Measurements from ENCODE around the gene MYL3. TPM values are rescaled to one million over a fixed set of nuclear protein-coding genes. Genes with fewer than 3 reads are reported as not detected.

The MYL3 gene
- total and polyA plus RNA-seq, 4 donors: 1.8 to 14.3 (median 2.8) TPM

- DNase-seq (peak in 1 of 2 donors; percentile 81), ATAC-seq (ENCODE audit: low FRiP score) (peak; percentile 38)
- Histone ChIP-seq H3K4me3 (ENCODE audit: low read length in 2 of 2) (no peak overlapping the region), H3K36me3 (ENCODE audit: control insufficient read depth in 1 of 2, insufficient read depth in 2 of 2, low read length in 1 of 2) (no peaks in the 10 kb centered on the region), H3K27me3 (ENCODE audit: control insufficient read depth in 1 of 2, insufficient read depth in 2 of 2, low read length in 1 of 2) (no peaks in the 10 kb centered on the region), H3K9me3 (ENCODE audit: control insufficient read depth, low read length) (no peaks in the 10 kb centered on the region), H3K4me1 (ENCODE audit: control insufficient read depth in 1 of 2, insufficient read depth in 2 of 2, low read length in 2 of 2) (peaks cover 0 to 5% of the 10 kb centered on the region in 2 donors), H3K27ac (ENCODE audit: low read depth in 1 of 2, low read length in 2 of 2) (no peak overlapping the region)
- WGBS, 2 donors: 9 to 13% methylated on average over 18 of the region's 18 CpGs
- intact Hi-C loops (cut with DNase I): no loop called here
Measured at GRCh38 chr3:46874430-46874829, 11.2 kb upstream of the MYL3 start.

GRCh38 chr3:46873521-46873920 is 10.3 kb upstream of the MYL3 start:
- H3K36me3 ChIP-seq (ENCODE audit: control insufficient read depth in 1 of 2, insufficient read depth in 2 of 2, low read length in 1 of 2): no peaks in the 10 kb centered on the region
- H3K4me3 ChIP-seq (ENCODE audit: low read length in 2 of 2): no peak overlapping the region
- H3K27ac ChIP-seq (ENCODE audit: low read depth in 1 of 2, low read length in 2 of 2): peak overlapping the region in 1 of 2 donors; percentile 9
- H3K27me3 ChIP-seq (ENCODE audit: control insufficient read depth in 1 of 2, insufficient read depth in 2 of 2, low read length in 1 of 2): no peaks in the 10 kb centered on the region
- intact Hi-C loops (cut with DNase I): no loop called here
- WGBS, 2 donors: 72 to 80% methylated on average over 5 of the region's 5 CpGs
- DNase-seq (no peak), ATAC-seq (ENCODE audit: low FRiP score) (no peak)
- H3K4me1 ChIP-seq (ENCODE audit: control insufficient read depth in 1 of 2, insufficient read depth in 2 of 2, low read length in 2 of 2): peaks cover 0 to 5% of the 10 kb centered on the region in 2 donors
- H3K9me3 ChIP-seq (ENCODE audit: control insufficient read depth, low read length): no peaks in the 10 kb centered on the region

- H3K27me3 ChIP-seq (ENCODE audit: control insufficient read depth in 1 of 2, insufficient read depth in 2 of 2, low read length in 1 of 2): no peaks in the 10 kb centered on the region
- H3K4me3 ChIP-seq (ENCODE audit: low read length in 2 of 2): no peak overlapping the region
- WGBS, 2 donors: 6 to 12% methylated on average over 10 of the region's 10 CpGs
- DNase-seq (no peak), ATAC-seq (ENCODE audit: low FRiP score) (no peak)
- H3K4me1 ChIP-seq (ENCODE audit: control insufficient read depth in 1 of 2, insufficient read depth in 2 of 2, low read length in 2 of 2): peaks cover 0 to 5% of the 10 kb centered on the region in 2 donors
- H3K9me3 ChIP-seq (ENCODE audit: control insufficient read depth, low read length): no peaks in the 10 kb centered on the region
- H3K27ac ChIP-seq (ENCODE audit: low read depth in 1 of 2, low read length in 2 of 2): no peak overlapping the region
- H3K36me3 ChIP-seq (ENCODE audit: control insufficient read depth in 1 of 2, insufficient read depth in 2 of 2, low read length in 1 of 2): no peaks in the 10 kb centered on the region
- intact Hi-C loops (cut with DNase I): no loop called here
Measured at GRCh38 chr3:46871222-46871621, 8.0 kb upstream of the MYL3 start.

GRCh38 chr3:46870651-46871050 is 7.4 kb upstream of the MYL3 start:
- Histone ChIP-seq H3K36me3 (ENCODE audit: control insufficient read depth in 1 of 2, insufficient read depth in 2 of 2, low read length in 1 of 2) (no peaks in the 10 kb centered on the region), H3K4me1 (ENCODE audit: control insufficient read depth in 1 of 2, insufficient read depth in 2 of 2, low read length in 2 of 2) (peaks cover 0 to 5% of the 10 kb centered on the region in 2 donors), H3K9me3 (ENCODE audit: control insufficient read depth, low read length) (no peaks in the 10 kb centered on the region), H3K4me3 (ENCODE audit: low read length in 2 of 2) (no peak overlapping the region), H3K27ac (ENCODE audit: low read depth in 1 of 2, low read length in 2 of 2) (no peak overlapping the region), H3K27me3 (ENCODE audit: control insufficient read depth in 1 of 2, insufficient read depth in 2 of 2, low read length in 1 of 2) (no peaks in the 10 kb centered on the region)
- ATAC-seq (ENCODE audit: low FRiP score): no peak
- WGBS, 2 donors: 85 to 88% methylated on average over 5 of the region's 5 CpGs
- no peak for DNase-seq
- intact Hi-C loops (cut with DNase I): no loop called here

- no peak overlapping the region for H3K4me3 ChIP-seq (ENCODE audit: low read length in 2 of 2)
- H3K27me3 ChIP-seq (ENCODE audit: control insufficient read depth in 1 of 2, insufficient read depth in 2 of 2, low read length in 1 of 2): no peaks in the 10 kb centered on the region
- peaks cover 0 to 2% of the 10 kb centered on the region in 2 donors for H3K4me1 ChIP-seq (ENCODE audit: control insufficient read depth in 1 of 2, insufficient read depth in 2 of 2, low read length in 2 of 2)
- no peak overlapping the region for H3K27ac ChIP-seq (ENCODE audit: low read depth in 1 of 2, low read length in 2 of 2)
- intact Hi-C loops (cut with DNase I): loop anchor here (5.0 to 10.0 kb wide), 2 partner anchors 38 to 455 kb away; no protein-coding TSS in a partner anchor
- 83% methylated on average over 10 of the region's 10 CpGs for WGBS, 2 donors
- H3K9me3 ChIP-seq (ENCODE audit: control insufficient read depth, low read length): no peaks in the 10 kb centered on the region
- DNase-seq (no peak), ATAC-seq (ENCODE audit: low FRiP score) (no peak)
- H3K36me3 ChIP-seq (ENCODE audit: control insufficient read depth in 1 of 2, insufficient read depth in 2 of 2, low read length in 1 of 2): no peaks in the 10 kb centered on the region
Measured at GRCh38 chr3:46869440-46869839, 6.2 kb upstream of the MYL3 start.

- Histone ChIP-seq H3K27me3 (ENCODE audit: control insufficient read depth in 1 of 2, insufficient read depth in 2 of 2, low read length in 1 of 2) (no peaks in the 10 kb centered on the region), H3K27ac (ENCODE audit: low read depth in 1 of 2, low read length in 2 of 2) (no peak overlapping the region), H3K4me3 (ENCODE audit: low read length in 2 of 2) (no peak overlapping the region), H3K9me3 (ENCODE audit: control insufficient read depth, low read length) (no peaks in the 10 kb centered on the region), H3K36me3 (ENCODE audit: control insufficient read depth in 1 of 2, insufficient read depth in 2 of 2, low read length in 1 of 2) (no peaks in the 10 kb centered on the region), H3K4me1 (ENCODE audit: control insufficient read depth in 1 of 2, insufficient read depth in 2 of 2, low read length in 2 of 2) (peaks cover 0 to 2% of the 10 kb centered on the region in 2 donors)
- intact Hi-C loops (cut with DNase I): loop anchor here (5.0 to 10.0 kb wide), 2 partner anchors 38 to 456 kb away; no protein-coding TSS in a partner anchor
- DNase-seq (no peak), ATAC-seq (ENCODE audit: low FRiP score) (no peak)
- WGBS, 2 donors: 80 to 87% methylated on average over 7 of the region's 7 CpGs
Measured at GRCh38 chr3:46868948-46869347, 5.7 kb upstream of the MYL3 start.

GRCh38 chr3:46868287-46868686 is 5.0 kb upstream of the MYL3 start:
- no peak overlapping the region for H3K27ac ChIP-seq (ENCODE audit: low read depth in 1 of 2, low read length in 2 of 2)
- H3K4me1 ChIP-seq (ENCODE audit: control insufficient read depth in 1 of 2, insufficient read depth in 2 of 2, low read length in 2 of 2): peaks cover 0 to 2% of the 10 kb centered on the region in 2 donors
- 54 to 57% methylated on average over 8 of the region's 8 CpGs for WGBS, 2 donors
- H3K9me3 ChIP-seq (ENCODE audit: control insufficient read depth, low read length): no peaks in the 10 kb centered on the region
- ATAC-seq (ENCODE audit: low FRiP score): no peak
- DNase-seq: no peak
- no peak overlapping the region for H3K4me3 ChIP-seq (ENCODE audit: low read length in 2 of 2)
- intact Hi-C loops (cut with DNase I): loop anchor here (5.0 to 10.0 kb wide), 2 partner anchors 39 to 457 kb away; no protein-coding TSS in a partner anchor
- no peaks in the 10 kb centered on the region for H3K36me3 ChIP-seq (ENCODE audit: control insufficient read depth in 1 of 2, insufficient read depth in 2 of 2, low read length in 1 of 2)
- no peaks in the 10 kb centered on the region for H3K27me3 ChIP-seq (ENCODE audit: control insufficient read depth in 1 of 2, insufficient read depth in 2 of 2, low read length in 1 of 2)

GRCh38 chr3:46867550-46867898 is 4.3 kb upstream of the MYL3 start:
- Histone ChIP-seq H3K27ac (ENCODE audit: low read depth in 1 of 2, low read length in 2 of 2) (no peak overlapping the region), H3K4me1 (ENCODE audit: control insufficient read depth in 1 of 2, insufficient read depth in 2 of 2, low read length in 2 of 2) (peaks cover 0 to 2% of the 10 kb centered on the region in 2 donors), H3K27me3 (ENCODE audit: control insufficient read depth in 1 of 2, insufficient read depth in 2 of 2, low read length in 1 of 2) (no peaks in the 10 kb centered on the region), H3K4me3 (ENCODE audit: low read length in 2 of 2) (no peak overlapping the region), H3K9me3 (ENCODE audit: control insufficient read depth, low read length) (no peaks in the 10 kb centered on the region), H3K36me3 (ENCODE audit: control insufficient read depth in 1 of 2, insufficient read depth in 2 of 2, low read length in 1 of 2) (no peaks in the 10 kb centered on the region)
- DNase-seq (peak; percentile 89 to 94), ATAC-seq (ENCODE audit: low FRiP score) (peak; percentile 94)
- WGBS, 2 donors: 11 to 14% methylated on average over 15 of the region's 15 CpGs
- intact Hi-C loops (cut with DNase I): loop anchor here (2.0 to 10.0 kb wide), 4 partner anchors 25 to 457 kb away; no protein-coding TSS in a partner anchor

GRCh38 chr3:46866720-46867549 is 3.7 kb upstream of the MYL3 start:
- WGBS, 2 donors: 15 to 16% methylated on average over 15 of the region's 15 CpGs
- Histone ChIP-seq H3K36me3 (ENCODE audit: control insufficient read depth in 1 of 2, insufficient read depth in 2 of 2, low read length in 1 of 2) (no peaks in the 10 kb centered on the region), H3K27me3 (ENCODE audit: control insufficient read depth in 1 of 2, insufficient read depth in 2 of 2, low read length in 1 of 2) (no peaks in the 10 kb centered on the region), H3K27ac (ENCODE audit: low read depth in 1 of 2, low read length in 2 of 2) (no peak overlapping the region), H3K4me3 (ENCODE audit: low read length in 2 of 2) (no peak overlapping the region), H3K9me3 (ENCODE audit: control insufficient read depth, low read length) (no peaks in the 10 kb centered on the region), H3K4me1 (ENCODE audit: control insufficient read depth in 1 of 2, insufficient read depth in 2 of 2, low read length in 2 of 2) (peaks cover 0 to 2% of the 10 kb centered on the region in 2 donors)
- ATAC-seq (ENCODE audit: low FRiP score) (peak; percentile 84), DNase-seq (peak; percentile 88 to 98)
- intact Hi-C loops (cut with DNase I): loop anchor here (2.0 to 10.0 kb wide), 4 partner anchors 26 to 458 kb away; no protein-coding TSS in a partner anchor

All from aorta (tissue), 5 donors.